Stimulated activated CD8-positive, alpha-beta memory T cell treated with anti-CD3 and anti-CD28 coated beads, Interleukin-15, amount 100 ng/mL, for 48 hours (primary cell): ENCODE results near the gene NRIP3.

ENCODE experiments used
- DNase-seq, 2 donors: peaks; one replicate each; pipeline ENCODE4 v3.0.0-alpha.2; 2020; ENCODE audit warnings: low read depth in 2 of 2

NRIP3 gene

GRCh38 chr11:9003573-9004182 lies at the start of gene NRIP3:
NRIP3 (minus strand) TSS chr11:9004001; CDS start chr11:9003935, 66 bp downstream.
- DNase-seq = peak; percentile 57 to 63

GRCh38 chr11:9052316-9052715 lies 48.5 kb upstream of the NRIP3 start:
- DNase-seq = no peak

DNA sequence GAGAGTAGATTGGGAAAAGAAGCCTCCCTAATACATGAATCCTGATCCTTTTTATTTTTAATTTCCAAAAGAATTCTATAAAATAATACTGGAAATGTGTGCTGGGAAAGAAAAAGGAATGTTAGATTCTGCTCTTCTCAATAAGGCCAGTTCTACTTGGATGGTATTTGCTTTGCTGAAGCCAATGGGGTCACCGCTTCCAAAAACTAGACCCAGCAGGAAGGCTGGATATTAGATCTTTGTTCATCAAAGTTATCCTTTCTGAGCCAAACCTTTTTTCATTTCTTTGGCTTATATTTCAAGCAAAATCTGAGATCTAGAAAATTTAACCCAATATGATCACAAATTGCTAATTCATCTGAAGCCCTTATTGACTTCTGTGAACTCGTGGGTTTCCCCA lies 46.2 kb upstream of the NRIP3 start:
- DNase-seq = no peak

GRCh38 chr11:9047964-9048523 lies 44.2 kb upstream of the NRIP3 start:
- DNase-seq = no peak

DNA sequence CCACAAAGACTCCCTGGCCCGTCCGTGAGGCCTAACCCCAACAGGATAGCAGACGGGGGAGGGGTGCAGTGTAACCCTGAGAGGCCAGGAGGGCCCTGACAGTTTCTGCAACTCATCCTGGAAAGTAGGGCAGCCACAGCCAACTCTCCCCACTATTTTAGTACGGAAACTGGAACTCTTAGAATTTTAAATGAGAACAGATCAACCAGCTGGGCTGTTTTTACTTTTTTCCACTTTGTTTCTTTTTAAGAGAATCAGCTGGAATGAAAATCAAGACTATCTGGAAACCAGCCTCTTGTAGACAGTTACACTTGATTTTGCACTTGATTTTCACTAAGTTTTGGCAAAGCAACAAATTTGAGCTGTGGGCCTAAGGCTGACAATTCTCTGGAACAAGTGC lies 42.7 kb upstream of the NRIP3 start:
- DNase-seq = no peak

- DNase-seq = no peak
These were observed 38.7 kb upstream of the NRIP3 start for GRCh38 chr11:9042488-9042887.

DNA sequence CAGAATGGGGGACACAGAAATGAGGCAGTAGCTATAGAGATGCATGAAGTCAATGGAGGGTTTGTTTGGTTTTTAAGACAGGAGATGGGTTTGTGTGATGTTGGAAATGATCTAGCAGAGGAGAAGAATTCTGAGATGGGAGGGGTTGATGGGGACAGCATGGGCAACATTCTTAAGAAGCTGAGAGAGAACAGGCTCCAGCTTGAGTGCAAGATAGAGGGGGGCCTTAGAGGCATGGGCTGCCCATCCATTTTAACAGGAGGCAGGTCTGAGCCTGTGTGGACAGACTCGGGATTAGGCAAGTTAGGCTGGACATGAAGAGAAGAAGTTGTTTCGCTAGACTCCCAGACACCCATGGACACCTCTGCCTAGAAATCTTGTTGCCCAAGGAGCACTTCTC lies 37.9 kb upstream of the NRIP3 start:
- DNase-seq = no peak

GRCh38 chr11:9040410-9040809 lies 36.6 kb upstream of the NRIP3 start:
- DNase-seq = no peak

DNA sequence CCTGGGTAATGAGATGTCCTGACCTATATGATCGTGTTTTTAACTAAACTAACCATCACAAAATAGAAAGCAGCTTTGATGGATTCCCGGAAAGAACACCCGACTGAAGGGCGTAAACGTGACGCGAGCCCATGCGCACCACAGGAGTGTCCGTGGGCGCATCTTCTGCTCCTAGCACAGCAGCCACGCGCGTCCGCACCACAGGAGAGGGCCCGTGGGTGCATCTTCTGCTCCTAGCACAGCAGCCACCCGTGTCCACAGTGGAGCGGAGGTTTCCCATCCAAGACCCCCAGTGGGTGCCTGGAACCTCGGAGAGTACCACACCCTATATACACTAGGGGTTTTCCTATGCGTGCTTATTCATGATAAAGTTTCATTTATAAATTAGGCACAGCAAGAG lies 36.1 kb upstream of the NRIP3 start:
- DNase-seq = no peak

DNA sequence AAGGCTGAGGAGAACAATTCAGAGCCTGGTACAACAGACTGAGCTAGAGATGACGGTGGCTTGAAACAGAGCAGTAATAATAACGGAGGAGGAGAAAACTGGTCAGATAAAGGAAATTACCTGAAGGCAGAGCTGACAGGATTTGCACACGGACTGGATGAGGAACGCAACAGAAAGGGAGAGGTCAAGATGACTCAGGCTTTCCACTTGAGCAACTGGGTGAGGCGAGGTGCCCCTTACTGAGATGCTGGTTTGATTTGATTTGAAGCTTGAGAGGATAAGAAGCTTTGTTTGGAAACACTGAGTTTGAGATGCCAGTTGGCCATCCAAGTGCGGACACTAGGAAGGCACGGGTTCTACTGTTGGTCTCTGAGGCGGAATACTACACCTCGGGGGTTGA lies 35.4 kb upstream of the NRIP3 start:
- no peak for DNase-seq

- DNase-seq = no peak
These were observed 34.7 kb upstream of the NRIP3 start for GRCh38 chr11:9038541-9038940.

GRCh38 chr11:9037963-9038362 lies 34.2 kb upstream of the NRIP3 start:
- DNase-seq = no peak

DNA sequence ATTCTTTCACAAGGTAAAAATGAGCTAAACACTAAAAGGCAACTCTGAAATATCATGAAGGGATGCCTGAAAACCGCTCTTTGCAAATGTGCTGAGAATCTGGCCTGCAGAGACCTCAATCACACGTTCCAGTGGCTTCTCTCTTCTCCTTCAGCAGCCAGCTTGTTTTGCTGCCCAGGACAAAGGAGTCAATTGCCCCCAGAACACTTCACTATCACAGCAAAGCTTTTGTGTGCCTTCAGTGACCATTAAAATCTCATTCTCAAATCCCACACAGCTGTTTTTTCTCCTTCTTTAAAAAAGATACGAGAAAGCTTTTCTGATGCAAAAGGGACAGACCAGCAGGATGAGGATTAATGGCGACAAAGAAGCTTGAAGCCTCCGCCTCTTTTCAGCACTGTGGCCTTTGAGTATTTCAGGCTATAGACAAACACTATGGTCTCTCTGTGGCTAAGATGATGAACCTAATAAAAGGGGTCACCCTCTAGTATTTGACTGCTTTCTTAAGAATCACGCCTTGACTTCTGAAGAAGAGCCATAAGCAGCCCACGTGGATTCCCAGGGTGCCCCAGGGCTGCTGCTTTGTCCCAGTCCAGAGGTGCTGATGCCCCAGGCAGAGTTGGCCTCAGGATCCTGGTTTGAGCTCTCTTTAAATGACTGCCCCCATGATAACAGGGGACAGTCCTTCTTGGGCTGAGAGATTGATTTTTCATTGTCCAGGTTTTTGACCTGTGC lies 33.4 kb upstream of the NRIP3 start:
- DNase-seq = no peak

- DNase-seq = no peak
These were observed 26.8 kb upstream of the NRIP3 start for GRCh38 chr11:9030601-9031000.

DNA sequence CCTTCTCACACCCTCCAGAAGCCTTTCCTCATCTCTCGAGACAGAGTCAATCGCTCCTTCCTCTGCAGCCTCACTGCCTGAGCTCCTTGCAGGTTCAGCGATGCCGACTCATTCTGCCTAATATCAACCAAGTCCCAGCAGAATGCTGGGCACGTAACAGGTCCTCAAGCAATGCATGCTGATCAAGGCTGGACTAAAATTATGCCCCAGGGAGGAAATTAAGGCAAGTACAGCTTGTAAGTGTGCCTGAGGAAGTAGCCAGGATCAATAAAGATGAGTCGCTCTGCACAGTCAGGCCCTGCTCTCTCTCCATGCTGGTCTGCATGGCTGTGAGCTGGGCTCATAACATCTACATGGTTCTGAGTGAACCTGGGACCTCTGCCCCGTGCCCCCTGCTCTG lies 25.6 kb upstream of the NRIP3 start:
- no peak for DNase-seq

GRCh38 chr11:9028581-9028980 lies 24.8 kb upstream of the NRIP3 start:
- no peak for DNase-seq

- DNase-seq = no peak
These were observed 21.5 kb upstream of the NRIP3 start for GRCh38 chr11:9025101-9025850.

DNA sequence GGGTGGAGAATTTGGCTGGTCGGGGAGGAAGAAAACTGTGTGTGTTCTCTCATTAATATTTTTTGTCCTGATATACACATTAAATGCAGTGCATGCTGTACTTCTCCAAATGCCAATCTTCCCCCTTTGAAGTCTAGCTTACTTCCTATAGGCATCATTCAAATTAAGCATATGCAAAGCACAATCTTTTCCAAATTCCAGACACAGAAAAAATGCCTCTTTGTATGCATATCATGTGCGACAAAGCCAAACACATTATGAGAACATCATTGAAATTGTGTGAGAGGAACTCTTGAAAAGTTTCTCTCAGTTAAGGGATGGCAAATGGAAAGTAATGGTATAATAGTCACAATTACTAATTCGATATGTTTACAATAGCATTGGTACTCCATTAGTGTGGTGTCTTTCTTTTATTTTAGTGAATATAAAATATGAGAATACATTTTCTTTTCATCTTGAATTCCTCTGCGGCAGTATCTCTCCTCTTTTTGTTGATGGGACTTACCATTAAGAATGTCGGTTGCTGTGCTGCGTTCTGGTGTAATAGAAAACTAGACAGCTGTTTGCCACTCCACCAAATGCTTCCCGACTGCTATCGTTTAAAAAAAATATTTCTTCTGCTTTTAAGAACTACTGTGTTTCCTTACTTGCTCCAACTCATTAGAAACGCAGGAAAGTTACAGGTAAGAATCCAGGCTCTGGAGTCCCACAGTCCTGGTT lies 19.3 kb upstream of the NRIP3 start:
- DNase-seq = no peak

GRCh38 chr11:9020916-9021315 lies 17.1 kb upstream of the NRIP3 start:
- no peak for DNase-seq

DNA sequence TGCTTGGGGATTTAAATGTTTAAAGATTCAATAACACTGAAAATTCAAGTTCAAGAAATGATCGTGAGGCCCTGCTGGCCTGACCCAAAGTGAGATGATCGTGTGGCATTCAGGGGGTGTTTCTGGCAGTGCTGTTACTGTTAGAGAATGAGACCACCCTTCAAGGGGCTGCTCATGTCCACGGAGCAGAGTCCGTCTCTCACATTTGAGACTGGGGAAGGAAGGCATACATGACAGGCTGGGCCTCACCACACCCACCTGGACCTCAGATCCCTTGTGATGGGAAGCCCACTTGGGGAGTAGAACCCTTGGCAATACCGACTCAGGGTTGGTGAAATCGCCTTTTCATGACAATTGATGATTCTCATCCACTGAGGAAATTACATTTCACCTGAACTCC lies 16.1 kb upstream of the NRIP3 start:
- DNase-seq = no peak

DNA sequence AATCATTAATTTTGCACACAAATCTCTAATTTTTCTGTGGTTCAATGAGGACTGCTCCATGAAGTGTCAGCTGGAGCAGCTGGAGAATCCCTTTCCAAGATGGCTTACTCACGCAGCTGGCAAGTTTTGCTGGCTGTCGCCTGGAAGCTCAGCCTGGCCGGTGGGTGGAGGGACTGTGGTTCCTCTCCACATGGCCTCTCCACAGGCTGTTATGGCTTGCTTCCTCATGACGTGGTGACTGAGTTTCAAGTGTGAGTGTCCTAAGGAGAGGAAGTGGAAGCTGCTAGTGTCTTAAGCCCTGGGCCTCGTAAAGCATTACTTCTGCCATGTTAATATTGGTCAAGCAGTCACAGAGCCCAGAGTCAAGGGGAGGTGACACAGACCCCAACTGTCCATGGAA lies 14.0 kb upstream of the NRIP3 start:
- DNase-seq = no peak
